PC-9 (cell line): ENCODE measurements around the gene CRTAC1.

Experiments used
- EZH2 ChIP-seq: fragments of 200-600 bp; sonication (generic); IDR thresholded peaks from 2 replicates; pipeline ENCODE4 v1.8.0; 2017; ENCODE audit warnings: antibody characterized with exemption, low read depth
- TF ChIP-seq, protein P1 (sequence below): fragments of 200-600 bp; sonication (generic); conservative IDR thresholded peaks from 2 replicates; pipeline ENCODE4 v1.6.1; 2017; ENCODE audit warnings: mixed run types, antibody characterized with exemption, mild to moderate bottlenecking, moderate library complexity

GRCh38 chr10:97892506-97892905 lies 137.9 kb downstream of the CRTAC1 start:
- TF ChIP-seq, protein P1, sequence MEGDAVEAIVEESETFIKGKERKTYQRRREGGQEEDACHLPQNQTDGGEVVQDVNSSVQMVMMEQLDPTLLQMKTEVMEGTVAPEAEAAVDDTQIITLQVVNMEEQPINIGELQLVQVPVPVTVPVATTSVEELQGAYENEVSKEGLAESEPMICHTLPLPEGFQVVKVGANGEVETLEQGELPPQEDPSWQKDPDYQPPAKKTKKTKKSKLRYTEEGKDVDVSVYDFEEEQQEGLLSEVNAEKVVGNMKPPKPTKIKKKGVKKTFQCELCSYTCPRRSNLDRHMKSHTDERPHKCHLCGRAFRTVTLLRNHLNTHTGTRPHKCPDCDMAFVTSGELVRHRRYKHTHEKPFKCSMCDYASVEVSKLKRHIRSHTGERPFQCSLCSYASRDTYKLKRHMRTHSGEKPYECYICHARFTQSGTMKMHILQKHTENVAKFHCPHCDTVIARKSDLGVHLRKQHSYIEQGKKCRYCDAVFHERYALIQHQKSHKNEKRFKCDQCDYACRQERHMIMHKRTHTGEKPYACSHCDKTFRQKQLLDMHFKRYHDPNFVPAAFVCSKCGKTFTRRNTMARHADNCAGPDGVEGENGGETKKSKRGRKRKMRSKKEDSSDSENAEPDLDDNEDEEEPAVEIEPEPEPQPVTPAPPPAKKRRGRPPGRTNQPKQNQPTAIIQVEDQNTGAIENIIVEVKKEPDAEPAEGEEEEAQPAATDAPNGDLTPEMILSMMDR = no peak
- TF ChIP-seq EZH2 = no peak
